NB4 (cell line): ENCODE measurements around the gene STIP1.

Experiments
- MYC ChIP-seq: IDR thresholded peaks from 2 replicates; pipeline ENCODE4 v1.6.1; 2011; ENCODE audit warnings: low read depth, low read length
- POLR2A ChIP-seq: IDR thresholded peaks from 2 replicates; pipeline ENCODE4 v1.6.1; 2011; ENCODE audit warnings: mild to moderate bottlenecking; ENCODE audit not compliant: insufficient read length; ENCODE audit errors: extremely low read depth
- TF ChIP-seq, protein P1 (sequence below): IDR thresholded peaks from one replicate; pipeline ENCODE4 v1.5.1; 2012; ENCODE audit warnings: low read depth, low read length
- TF ChIP-seq, protein P2 (sequence below): IDR thresholded peaks from 2 replicates; pipeline ENCODE4 v1.6.1; 2011; ENCODE audit warnings: low read depth, low read length

DNA sequence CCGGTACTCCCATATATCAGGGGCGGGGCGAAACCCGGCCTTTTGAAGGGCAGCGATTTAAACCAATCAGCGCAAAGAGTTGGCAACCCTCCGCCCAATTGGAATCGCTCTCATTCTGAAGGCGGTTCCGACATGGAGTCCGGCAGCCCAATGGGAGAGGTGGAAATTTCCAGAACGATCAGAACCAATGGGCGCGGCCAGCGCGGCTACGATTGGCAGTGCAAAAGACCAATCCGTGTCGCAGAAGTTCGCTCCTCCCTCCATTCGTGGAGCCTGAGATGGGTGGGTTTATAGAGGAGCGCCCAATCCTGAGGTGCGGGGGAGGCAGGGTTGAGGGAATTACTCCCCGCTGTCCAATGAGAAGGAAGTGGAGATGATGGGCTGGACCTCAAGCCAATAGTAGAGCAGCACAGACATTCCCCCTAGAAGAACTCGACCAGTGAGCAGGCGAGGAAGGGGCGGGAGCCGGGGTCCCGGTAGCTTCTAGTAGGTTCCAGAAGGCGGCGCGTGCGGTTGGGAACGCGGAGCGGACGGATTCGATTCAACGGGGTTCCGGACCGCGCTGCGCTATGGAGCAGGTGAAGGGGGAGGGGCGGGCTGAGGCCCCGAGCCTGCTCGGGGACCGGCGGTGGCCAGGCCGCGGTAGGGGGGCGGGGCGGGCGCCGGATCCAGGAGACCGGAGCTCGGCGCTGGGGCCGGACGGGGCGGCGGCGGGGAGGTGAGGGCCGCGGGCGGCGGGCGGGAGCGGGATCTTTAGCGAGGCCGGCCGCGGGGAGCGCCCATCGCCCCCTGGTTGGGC lies at the start of gene STIP1:
- TF ChIP-seq POLR2A (peak; percentile 79), MYC (peak; percentile 91)
- TF ChIP-seq, protein P1, sequence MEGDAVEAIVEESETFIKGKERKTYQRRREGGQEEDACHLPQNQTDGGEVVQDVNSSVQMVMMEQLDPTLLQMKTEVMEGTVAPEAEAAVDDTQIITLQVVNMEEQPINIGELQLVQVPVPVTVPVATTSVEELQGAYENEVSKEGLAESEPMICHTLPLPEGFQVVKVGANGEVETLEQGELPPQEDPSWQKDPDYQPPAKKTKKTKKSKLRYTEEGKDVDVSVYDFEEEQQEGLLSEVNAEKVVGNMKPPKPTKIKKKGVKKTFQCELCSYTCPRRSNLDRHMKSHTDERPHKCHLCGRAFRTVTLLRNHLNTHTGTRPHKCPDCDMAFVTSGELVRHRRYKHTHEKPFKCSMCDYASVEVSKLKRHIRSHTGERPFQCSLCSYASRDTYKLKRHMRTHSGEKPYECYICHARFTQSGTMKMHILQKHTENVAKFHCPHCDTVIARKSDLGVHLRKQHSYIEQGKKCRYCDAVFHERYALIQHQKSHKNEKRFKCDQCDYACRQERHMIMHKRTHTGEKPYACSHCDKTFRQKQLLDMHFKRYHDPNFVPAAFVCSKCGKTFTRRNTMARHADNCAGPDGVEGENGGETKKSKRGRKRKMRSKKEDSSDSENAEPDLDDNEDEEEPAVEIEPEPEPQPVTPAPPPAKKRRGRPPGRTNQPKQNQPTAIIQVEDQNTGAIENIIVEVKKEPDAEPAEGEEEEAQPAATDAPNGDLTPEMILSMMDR = peak; percentile 9
- TF ChIP-seq, protein P2, sequence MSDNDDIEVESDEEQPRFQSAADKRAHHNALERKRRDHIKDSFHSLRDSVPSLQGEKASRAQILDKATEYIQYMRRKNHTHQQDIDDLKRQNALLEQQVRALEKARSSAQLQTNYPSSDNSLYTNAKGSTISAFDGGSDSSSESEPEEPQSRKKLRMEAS = peak; percentile 82
